CD4-positive, alpha-beta memory T cell (primary cell): ENCODE measurements around the gene GMDS. TPM values are rescaled to one million over a fixed set of nuclear protein-coding genes. Genes with fewer than 3 reads are reported as not detected.

Experiments
- CTCF ChIA-PET: fragments of 350-600 bp; sonication (Branson Sonifier 250); formaldehyde crosslinking; loops from one replicate; lab custom pipeline; 2021; ENCODE audit warnings: inconsistent platforms; ENCODE audit not compliant: partially characterized antibody; lab: Charles Lee
- POLR2A ChIA-PET: fragments of 350-600 bp; sonication (Branson Sonifier 250); formaldehyde crosslinking; loops from one replicate; lab custom pipeline; 2021; ENCODE audit not compliant: partially characterized antibody; lab: Charles Lee
- DNase-seq, 5 donors: peaks; one replicate each; pipeline versions ENCODE4 v3.0.0 to v3.0.0-alpha.2; 2020 to 2022; ENCODE audit warnings: mixed read lengths in 1 of 5
- H3K27ac ChIP-seq: one replicate; pipeline ENCODE4 v1.7.0; 2013; ENCODE audit warnings: low read depth, low read length
- H3K27me3 ChIP-seq: 2 replicates; pipeline ENCODE4 v1.7.0; 2013; ENCODE audit warnings: mild to moderate bottlenecking, low read length, moderate library complexity; ENCODE audit not compliant: insufficient read depth
- H3K36me3 ChIP-seq: 2 replicates; pipeline ENCODE4 v1.7.0; 2013; ENCODE audit warnings: mild to moderate bottlenecking, low read length, moderate library complexity; ENCODE audit not compliant: insufficient read depth
- H3K4me1 ChIP-seq: 2 replicates; pipeline ENCODE4 v1.7.0; 2013; ENCODE audit warnings: mild to moderate bottlenecking, low read length, moderate library complexity; ENCODE audit not compliant: insufficient read depth
- H3K4me3 ChIP-seq, 2 donors: one replicate each; pipeline ENCODE4 v1.7.0; 2013; ENCODE audit warnings: low read length in 2 of 2, mild to moderate bottlenecking in 1 of 2
- H3K9me3 ChIP-seq, 2 donors: one replicate each; pipeline ENCODE4 v1.7.0; 2013; ENCODE audit warnings: low read length in 2 of 2, control low read depth in 1 of 2; ENCODE audit not compliant: control insufficient read depth in 1 of 2
- H3K27ac Mint-ChIP-seq, 7 donors: one replicate each; pipeline ENCODE4 v1.8.0; 2020 to 2021; ENCODE audit warnings: mixed read lengths in 7 of 7, mild to moderate bottlenecking in 6 of 7, inconsistent platforms in 3 of 7, moderate library complexity in 3 of 7
- H3K27me3 Mint-ChIP-seq, 2 donors: one replicate each; pipeline ENCODE4 v1.8.0; 2020 to 2021; ENCODE audit warnings: mixed read lengths in 2 of 2
- H3K36me3 Mint-ChIP-seq, 2 donors: one replicate each; pipeline ENCODE4 v1.8.0; 2020 to 2021; ENCODE audit warnings: mixed read lengths in 2 of 2, inconsistent platforms in 1 of 2, mild to moderate bottlenecking in 1 of 2
- H3K4me1 Mint-ChIP-seq, 4 donors: one replicate each; pipeline ENCODE4 v1.8.0; 2020 to 2021; ENCODE audit warnings: mixed read lengths in 4 of 4, mild to moderate bottlenecking in 1 of 4
- H3K4me3 Mint-ChIP-seq, 8 donors: one replicate each; pipeline ENCODE4 v1.8.0; 2020 to 2021; ENCODE audit warnings: mixed read lengths in 8 of 8, mild to moderate bottlenecking in 7 of 8, moderate library complexity in 6 of 8, inconsistent platforms in 3 of 8
- H3K9me3 Mint-ChIP-seq, 8 donors: one replicate each; pipeline ENCODE4 v1.8.0; 2020 to 2021; ENCODE audit warnings: mixed read lengths in 8 of 8, mild to moderate bottlenecking in 5 of 8, inconsistent platforms in 3 of 8, moderate library complexity in 1 of 8
- intact Hi-C: fragments of 100-400 bp; cut with micrococcal nuclease; formaldehyde crosslinking; loops from one replicate; pipeline ENCODE4 v1.15.1; 2023
- polyA plus RNA-seq, 2 donors: library from polyadenylated mRNA; unstranded; fragments of 300-500 nt; fragmentation: Illumina TruSeq; gene quantifications; one replicate each; pipeline ENCODE4 v1.2.3, GENCODE V29; 2021
- total RNA-seq, 2 experiments: library from RNA; stranded (reverse); gene quantifications; one replicate each; pipeline ENCODE4 v1.2.3, GENCODE V29; 2021

Gene GMDS
- total and polyA plus RNA-seq, 4 experiments from 2014 or later, result 12.1 to 24.0 (median 15.2) TPM

DNA sequence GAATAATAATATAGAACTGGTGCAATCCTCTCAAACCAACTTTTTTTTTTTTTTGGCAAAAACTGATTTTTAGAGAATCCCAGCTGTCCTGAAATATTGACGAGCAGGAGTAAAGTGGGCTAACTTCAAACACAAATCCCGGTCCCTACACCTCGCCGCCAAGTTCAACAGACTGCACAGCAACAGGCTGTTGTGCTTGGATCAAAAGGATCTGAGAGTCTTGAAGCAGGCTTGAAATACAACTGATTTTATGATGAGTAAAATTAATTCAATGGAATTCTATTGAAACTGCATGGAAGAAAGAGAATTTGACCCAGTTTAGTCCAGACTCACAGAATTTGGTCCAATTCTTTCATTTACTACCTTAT lies 463.6 kb downstream of the GMDS start:
- Mint-ChIP-seq H3K27me3 (no peaks in the 10 kb centered on the region), H3K4me3 (no peak overlapping the region), H3K9me3 (no peaks in the 10 kb centered on the region), H3K36me3 (peaks cover 0 to 4% of the 10 kb centered on the region in 2 donors), H3K27ac (no peak overlapping the region), H3K4me1 (peaks cover 2 to 5% (median 3%) of the 10 kb centered on the region in 4 donors)
- intact Hi-C loops, result no loop called here
- H3K9me3 ChIP-seq, result no peaks in the 10 kb centered on the region
- ChIA-PET CTCF (no interaction called here), POLR2A (no interaction called here)
- no peak overlapping the region for H3K27ac ChIP-seq
- no peaks in the 10 kb centered on the region for H3K4me1 ChIP-seq
- no peaks in the 10 kb centered on the region for H3K36me3 ChIP-seq
- no peaks in the 10 kb centered on the region for H3K27me3 ChIP-seq
- H3K4me3 ChIP-seq, result no peak overlapping the region
- no peak for DNase-seq

DNA sequence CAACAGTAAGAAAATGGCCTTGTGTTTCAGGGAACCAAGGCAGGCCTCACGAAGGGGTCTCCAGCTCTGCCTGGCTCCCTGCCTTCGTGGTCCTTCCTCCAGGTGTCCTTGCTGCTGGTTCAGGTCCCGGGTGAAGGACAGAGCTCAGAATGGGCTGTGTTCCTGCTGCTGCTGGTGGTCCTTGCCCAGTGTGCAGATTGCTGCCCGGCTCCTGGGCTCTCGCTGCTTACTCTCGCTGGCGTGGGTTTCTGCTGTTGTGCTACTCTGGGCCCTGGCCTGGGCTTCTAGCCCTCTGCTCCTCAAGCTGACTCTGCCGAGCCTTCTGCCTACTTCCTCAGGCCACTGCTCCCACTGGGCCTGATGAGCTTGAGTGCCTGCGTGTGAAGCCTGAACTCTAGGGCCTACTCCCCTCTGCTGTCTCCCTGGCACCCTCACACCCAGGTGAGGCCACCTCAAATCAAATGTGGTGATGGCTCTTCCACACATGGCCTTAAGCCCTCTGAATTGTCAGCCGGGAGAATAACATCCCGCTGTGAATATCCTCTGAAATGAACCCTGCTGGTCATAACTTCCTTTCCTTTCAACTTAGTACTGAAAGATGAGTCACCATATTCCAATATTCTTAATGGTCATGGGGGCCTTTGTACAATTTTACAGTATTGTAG lies 464.1 kb downstream of the GMDS start:
- H3K27ac Mint-ChIP-seq, result no peak overlapping the region
- no peaks in the 10 kb centered on the region for H3K4me1 Mint-ChIP-seq
- no peak overlapping the region for H3K4me3 ChIP-seq

DNA sequence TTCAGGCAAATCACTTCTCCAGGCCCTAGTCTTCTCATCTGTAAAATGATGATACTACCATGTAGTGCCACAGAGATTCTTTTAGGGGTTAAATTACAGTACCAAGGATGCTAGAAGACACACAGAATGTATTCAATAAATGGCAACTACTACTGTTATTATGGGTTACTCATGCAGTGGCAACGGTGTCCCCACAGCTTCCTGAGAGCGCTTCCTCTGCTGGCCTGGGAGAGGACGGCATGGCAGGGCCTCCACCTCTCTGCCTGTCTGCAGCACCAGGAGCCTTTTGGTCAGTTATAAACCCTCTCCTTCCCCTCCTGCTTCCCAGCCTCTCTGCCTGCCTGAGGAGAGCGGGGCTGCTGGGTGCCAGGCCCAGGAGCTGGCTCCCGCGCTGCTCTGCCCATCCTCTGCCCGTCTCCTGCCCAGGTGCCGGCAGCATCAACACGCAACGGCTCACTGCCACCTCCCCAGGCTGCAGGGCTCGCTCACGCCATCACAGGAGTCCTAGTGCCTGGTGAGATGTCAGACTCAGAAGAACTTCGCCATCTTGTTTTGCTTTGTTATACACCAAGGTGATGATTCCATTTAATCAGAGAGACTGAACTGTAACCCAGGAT lies 465.0 kb downstream of the GMDS start:
- Histone ChIP-seq H3K27ac (no peak overlapping the region), H3K36me3 (no peaks in the 10 kb centered on the region), H3K4me1 (no peaks in the 10 kb centered on the region), H3K4me3 (no peak overlapping the region), H3K27me3 (no peaks in the 10 kb centered on the region), H3K9me3 (no peaks in the 10 kb centered on the region)
- ChIA-PET CTCF (no interaction called here), POLR2A (no interaction called here)
- H3K9me3 Mint-ChIP-seq, result no peaks in the 10 kb centered on the region
- DNase-seq, result no peak
- H3K4me3 Mint-ChIP-seq, result no peak overlapping the region
- no peak overlapping the region for H3K27ac Mint-ChIP-seq
- H3K4me1 Mint-ChIP-seq, result peaks cover 0 to under 1% (median 0%) of the 10 kb centered on the region in 4 donors
- intact Hi-C loops, result no loop called here
- H3K27me3 Mint-ChIP-seq, result no peaks in the 10 kb centered on the region
- peaks cover 0 to 4% of the 10 kb centered on the region in 2 donors for H3K36me3 Mint-ChIP-seq

More for the DNA sequence above, 464.1 kb downstream of the GMDS start:
- Histone ChIP-seq H3K4me1 (no peaks in the 10 kb centered on the region), H3K27ac (no peak overlapping the region), H3K36me3 (no peaks in the 10 kb centered on the region), H3K27me3 (no peaks in the 10 kb centered on the region), H3K9me3 (no peaks in the 10 kb centered on the region)
- CTCF ChIA-PET, result no interaction called here
- intact Hi-C loops, result no loop called here
- Mint-ChIP-seq H3K27me3 (no peaks in the 10 kb centered on the region), H3K4me3 (no peak overlapping the region), H3K9me3 (no peaks in the 10 kb centered on the region), H3K36me3 (peaks cover 0 to 4% of the 10 kb centered on the region in 2 donors)
- no peak for DNase-seq
- POLR2A ChIA-PET, result no interaction called here

DNA sequence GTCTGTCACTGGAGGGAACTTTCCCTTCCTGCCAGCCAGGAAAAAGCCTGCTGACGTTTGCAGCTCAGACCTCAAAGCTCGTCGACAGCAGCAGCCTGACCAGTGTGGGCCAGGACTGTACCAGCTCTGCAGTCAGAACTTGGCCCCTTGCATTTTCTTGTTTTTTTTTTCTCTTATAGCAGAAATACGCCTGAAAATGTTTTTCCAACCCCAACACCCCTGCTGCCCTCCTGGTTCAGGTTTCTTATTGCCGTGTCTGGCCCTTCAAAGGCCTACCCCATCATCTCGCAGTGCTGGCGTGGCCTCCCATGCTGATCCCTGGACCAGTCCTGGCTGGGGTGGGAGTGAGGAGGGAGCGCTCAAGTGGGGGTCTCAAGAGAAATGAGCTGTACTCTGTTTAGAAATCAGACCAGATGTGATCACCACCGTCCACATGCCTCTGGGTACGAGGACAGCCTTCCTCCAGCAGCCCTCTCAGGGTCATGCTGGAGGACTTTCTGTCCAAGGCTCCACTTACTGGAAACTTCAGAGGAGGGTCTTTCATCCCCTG lies 466.6 kb downstream of the GMDS start:
- Mint-ChIP-seq H3K27me3 (no peaks in the 10 kb centered on the region), H3K9me3 (no peaks in the 10 kb centered on the region), H3K36me3 (peaks cover 0 to 4% of the 10 kb centered on the region in 2 donors), H3K4me3 (no peak overlapping the region), H3K27ac (no peak overlapping the region), H3K4me1 (peaks cover 9 to 16% (median 11%) of the 10 kb centered on the region in 4 donors)
- intact Hi-C loops, result no loop called here
- Histone ChIP-seq H3K9me3 (no peaks in the 10 kb centered on the region), H3K36me3 (no peaks in the 10 kb centered on the region), H3K4me1 (peaks cover 8% of the 10 kb centered on the region), H3K27me3 (no peaks in the 10 kb centered on the region), H3K27ac (no peak overlapping the region), H3K4me3 (no peak overlapping the region)
- POLR2A ChIA-PET, result interaction anchor here (0.6 kb wide), 1 partner anchor 9 kb away, joined by 4 read pairs; no protein-coding TSS in a partner anchor
- CTCF ChIA-PET, result no interaction called here
- DNase-seq, result no peak

DNA sequence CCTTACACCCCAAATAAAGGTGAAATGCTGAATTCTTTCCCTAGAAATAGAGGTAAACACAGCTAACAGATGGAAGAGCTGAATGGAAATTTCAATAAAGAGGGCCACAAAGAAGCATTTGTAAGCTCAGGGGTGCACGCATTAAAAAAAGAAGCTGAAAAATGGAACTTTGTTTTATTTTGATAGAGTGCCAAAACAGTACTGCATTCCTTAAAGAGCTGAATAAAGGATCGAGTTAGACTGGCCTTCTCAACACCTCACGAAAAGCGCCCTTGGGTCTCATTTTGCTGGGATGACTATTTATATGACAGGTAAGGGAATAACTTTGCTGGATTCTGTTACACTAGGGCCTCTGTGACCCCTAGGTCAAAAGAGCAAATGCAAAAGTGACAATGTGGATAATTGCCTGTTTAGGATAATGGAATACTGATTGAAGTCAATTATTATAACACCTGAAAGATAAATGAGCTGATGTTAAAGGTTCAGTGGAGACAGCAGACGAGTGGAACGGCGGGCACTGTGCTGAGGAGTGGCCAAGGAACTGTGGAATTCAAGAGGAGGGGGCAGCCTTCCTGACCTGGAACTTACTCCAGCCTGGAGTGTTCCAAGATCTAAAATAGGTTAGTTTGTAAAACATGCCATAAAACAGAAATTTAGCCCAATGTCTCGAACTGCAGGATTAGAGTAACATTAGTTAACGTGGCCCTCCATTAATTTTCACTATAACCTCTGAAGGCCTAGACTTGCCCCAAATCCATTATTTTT lies 467.3 kb downstream of the GMDS start:
- intact Hi-C loops, result no loop called here

DNA sequence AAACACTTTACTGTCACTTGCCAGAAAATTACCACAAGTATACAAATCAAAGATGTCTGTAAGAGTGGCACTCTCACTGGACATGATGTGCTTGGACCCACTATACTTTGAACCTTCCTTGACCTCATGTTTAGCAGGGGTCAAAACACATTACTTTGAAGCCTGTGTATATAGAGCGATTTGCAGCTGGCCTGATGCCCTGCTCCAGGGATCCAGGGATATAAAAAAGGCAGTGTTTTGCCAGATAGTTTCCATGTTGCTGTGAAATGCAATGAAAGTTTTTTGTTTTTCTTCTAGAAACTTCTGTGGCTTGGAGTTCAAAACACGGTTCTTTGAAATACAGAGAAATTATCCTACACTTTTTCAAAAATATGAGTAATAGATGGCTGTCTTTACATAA lies 470.0 kb downstream of the GMDS start:
- Histone ChIP-seq H3K9me3 (no peaks in the 10 kb centered on the region), H3K4me1 (peaks cover 16% of the 10 kb centered on the region), H3K27ac (no peak overlapping the region), H3K27me3 (no peaks in the 10 kb centered on the region), H3K4me3 (no peak overlapping the region), H3K36me3 (no peaks in the 10 kb centered on the region)
- CTCF ChIA-PET, result no interaction called here
- H3K9me3 Mint-ChIP-seq, result no peaks in the 10 kb centered on the region
- H3K4me3 Mint-ChIP-seq, result no peak overlapping the region
- H3K27ac Mint-ChIP-seq, result no peak overlapping the region
- H3K27me3 Mint-ChIP-seq, result no peaks in the 10 kb centered on the region
- H3K36me3 Mint-ChIP-seq, result no peaks in the 10 kb centered on the region
- POLR2A ChIA-PET, result no interaction called here
- intact Hi-C loops, result no loop called here
- no peak for DNase-seq
- peaks cover 22 to 45% (median 37%) of the 10 kb centered on the region in 4 donors for H3K4me1 Mint-ChIP-seq

More for the DNA sequence above, 467.3 kb downstream of the GMDS start:
- peaks cover 14% of the 10 kb centered on the region for H3K4me1 ChIP-seq
- no peak overlapping the region for H3K4me3 Mint-ChIP-seq
- H3K9me3 Mint-ChIP-seq, result no peaks in the 10 kb centered on the region
- no peaks in the 10 kb centered on the region for H3K27me3 Mint-ChIP-seq
- ChIA-PET CTCF (no interaction called here), POLR2A (interaction anchor here (0.6 kb wide), 1 partner anchor 8 kb away, joined by 4 read pairs; no protein-coding TSS in a partner anchor)
- no peak overlapping the region for H3K4me3 ChIP-seq
- H3K9me3 ChIP-seq, result no peaks in the 10 kb centered on the region
- no peaks in the 10 kb centered on the region for H3K36me3 ChIP-seq
- H3K27ac Mint-ChIP-seq, result no peak overlapping the region
- H3K4me1 Mint-ChIP-seq, result peaks cover 14 to 23% (median 18%) of the 10 kb centered on the region in 4 donors
- H3K36me3 Mint-ChIP-seq, result peaks cover 0 to 4% of the 10 kb centered on the region in 2 donors
- no peak for DNase-seq
- H3K27ac ChIP-seq, result no peak overlapping the region
- H3K27me3 ChIP-seq, result no peaks in the 10 kb centered on the region
